Stomach (tissue), 4 donors: ENCODE results near the gene AK9.

Source experiments
- EP300 ChIP-seq: sonication (generic); formaldehyde crosslinking; IDR thresholded peaks from one replicate; pipeline ENCODE4 v1.6.1; 2017; ENCODE audit warnings: antibody characterized with exemption
- POLR2A ChIP-seq, 4 donors: fragments of 450-650 bp; IDR thresholded peaks; one replicate each; pipeline ENCODE4 v1.6.1; 2016; ENCODE audit warnings: antibody characterized with exemption in 4 of 4, control low read depth in 2 of 4, mild to moderate bottlenecking in 1 of 4, moderate library complexity in 1 of 4
- POLR2AphosphoS5 ChIP-seq, 3 donors: sonication (generic); formaldehyde crosslinking; IDR thresholded peaks; one replicate each; pipeline ENCODE4 v1.6.1; 2016; ENCODE audit warnings: antibody characterized with exemption in 3 of 3
- TF ChIP-seq, protein P1 (sequence below), 7 experiments: fragments of 450-650 bp in 4 of 7; fragments of 200-600 bp in 3 of 7; sonication (generic) in 3 of 7; IDR thresholded peaks; one replicate each; pipeline ENCODE4 v1.5.1; 2016 to 2019; ENCODE audit warnings: antibody characterized with exemption in 7 of 7, control low read depth in 2 of 7, mild to moderate bottlenecking in 1 of 7

GRCh38 chr6:109632405-109632804 lies 58.6 kb downstream of the AK9 start:
- TF ChIP-seq POLR2AphosphoS5 (IDR thresholded peaks at IDR 0.05), result no peak
- TF ChIP-seq, protein P1, sequence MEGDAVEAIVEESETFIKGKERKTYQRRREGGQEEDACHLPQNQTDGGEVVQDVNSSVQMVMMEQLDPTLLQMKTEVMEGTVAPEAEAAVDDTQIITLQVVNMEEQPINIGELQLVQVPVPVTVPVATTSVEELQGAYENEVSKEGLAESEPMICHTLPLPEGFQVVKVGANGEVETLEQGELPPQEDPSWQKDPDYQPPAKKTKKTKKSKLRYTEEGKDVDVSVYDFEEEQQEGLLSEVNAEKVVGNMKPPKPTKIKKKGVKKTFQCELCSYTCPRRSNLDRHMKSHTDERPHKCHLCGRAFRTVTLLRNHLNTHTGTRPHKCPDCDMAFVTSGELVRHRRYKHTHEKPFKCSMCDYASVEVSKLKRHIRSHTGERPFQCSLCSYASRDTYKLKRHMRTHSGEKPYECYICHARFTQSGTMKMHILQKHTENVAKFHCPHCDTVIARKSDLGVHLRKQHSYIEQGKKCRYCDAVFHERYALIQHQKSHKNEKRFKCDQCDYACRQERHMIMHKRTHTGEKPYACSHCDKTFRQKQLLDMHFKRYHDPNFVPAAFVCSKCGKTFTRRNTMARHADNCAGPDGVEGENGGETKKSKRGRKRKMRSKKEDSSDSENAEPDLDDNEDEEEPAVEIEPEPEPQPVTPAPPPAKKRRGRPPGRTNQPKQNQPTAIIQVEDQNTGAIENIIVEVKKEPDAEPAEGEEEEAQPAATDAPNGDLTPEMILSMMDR (IDR thresholded peaks at IDR 0.05), result no peak
- TF ChIP-seq EP300, result no peak
- TF ChIP-seq POLR2A (IDR thresholded peaks at IDR 0.05), result no peak
